T-helper 17 cell (primary cell): ENCODE measurements around the gene TAAR1. TPM values are rescaled to one million over a fixed set of nuclear protein-coding genes. Genes with fewer than 3 reads are reported as not detected.
"Not testable (repeated sequence)": the region's sequence is repeated elsewhere in the genome, so short reads cannot be mapped to it uniquely, and the experiment has no call there.

ENCODE experiments used
- ATAC-seq: fragments of 150-1000 bp; cut with Tn5 transposase; 2 replicates; pipeline ENCODE4 v1.10.0; 2021; ENCODE audit warnings: mild to moderate bottlenecking, moderate library complexity
- DNase-seq, 3 donors: peaks; one replicate each; pipeline versions ENCODE4 v3.0.0 to v3.0.0-alpha.2; 2020 to 2021
- H3K9me3 ChIP-seq: one replicate; pipeline ENCODE4 v1.7.0; 2013; ENCODE audit warnings: low read length, mild to moderate bottlenecking; ENCODE audit not compliant: control insufficient read depth, poor library complexity, severe bottlenecking
- H3K27ac Mint-ChIP-seq: one replicate; pipeline ENCODE4 v1.8.0; 2022; ENCODE audit warnings: mild to moderate bottlenecking, moderate library complexity, mixed read lengths
- H3K27me3 Mint-ChIP-seq: one replicate; pipeline ENCODE4 v1.8.0; 2022; ENCODE audit warnings: mixed read lengths
- H3K36me3 Mint-ChIP-seq: one replicate; pipeline ENCODE4 v1.8.0; 2022; ENCODE audit warnings: low read depth, mixed read lengths
- H3K4me1 Mint-ChIP-seq: one replicate; pipeline ENCODE4 v1.8.0; 2022; ENCODE audit warnings: mild to moderate bottlenecking, mixed read lengths
- H3K4me3 Mint-ChIP-seq: one replicate; pipeline ENCODE4 v1.8.0; 2022; ENCODE audit warnings: mild to moderate bottlenecking, moderate library complexity, mixed read lengths
- total RNA-seq, 4 donors: library from RNA in 2 of 4; stranded (reverse) in 2 of 4; gene quantifications; one replicate each; pipeline ENCODE4 v1.2.3 and lab custom pipeline; 2022 to 2026

TAAR1 gene
- total RNA-seq: not detected
- total RNA-seq (lab: John Stamatoyannopoulos, UW): 0 reads per million in 2 donors

- Mint-ChIP-seq H3K4me1 (peaks cover 2% of the 10 kb centered on the region), H3K36me3 (peaks cover 3% of the 10 kb centered on the region), H3K27ac (no peak within 1 kb of the TSS), H3K27me3 (peaks cover 7% of the 10 kb centered on the region), H3K4me3 (no peak within 1 kb of the TSS)
- H3K9me3 ChIP-seq: no peaks in the 10 kb centered on the region
- no peak for DNase-seq
- ATAC-seq: no peak
These were observed at the start of gene TAAR1 for GRCh38 chr6:132659082-132659481. TSS of gene TAAR1 (minus strand) at chr6:132659182. CDS start at chr6:132646003, 13,179 bp downstream.

GRCh38 chr6:132708771-132709170, 49.8 kb upstream of the TAAR1 start:
- Mint-ChIP-seq H3K27ac (no peak overlapping the region), H3K27me3 (peaks cover 23% of the 10 kb centered on the region), H3K4me3 (no peak overlapping the region), H3K36me3 (no peaks in the 10 kb centered on the region), H3K4me1 (no peaks in the 10 kb centered on the region)
- DNase-seq (no peak), ATAC-seq (no peak)
- H3K9me3 ChIP-seq: peaks cover 3% of the 10 kb centered on the region

- no peak for ATAC-seq
- H3K4me3 Mint-ChIP-seq: no peak overlapping the region
- H3K4me1 Mint-ChIP-seq: no peaks in the 10 kb centered on the region
- peaks cover 21% of the 10 kb centered on the region for H3K27me3 Mint-ChIP-seq
- peaks cover 3% of the 10 kb centered on the region for H3K9me3 ChIP-seq
- no peak for DNase-seq
- no peaks in the 10 kb centered on the region for H3K36me3 Mint-ChIP-seq
- H3K27ac Mint-ChIP-seq: no peak overlapping the region
These were observed 49.0 kb upstream of the TAAR1 start for GRCh38 chr6:132708002-132708401.

GRCh38 chr6:132706756-132707155, 47.8 kb upstream of the TAAR1 start:
- H3K27me3 Mint-ChIP-seq: peaks cover 18% of the 10 kb centered on the region
- not testable (repeated sequence) for H3K36me3 Mint-ChIP-seq, H3K4me3 Mint-ChIP-seq, H3K4me1 Mint-ChIP-seq, ATAC-seq, H3K27ac Mint-ChIP-seq, DNase-seq, H3K9me3 ChIP-seq

- ATAC-seq (no peak), DNase-seq (no peak)
- Mint-ChIP-seq H3K4me1 (no peaks in the 10 kb centered on the region), H3K27me3 (peaks cover 11% of the 10 kb centered on the region), H3K36me3 (no peaks in the 10 kb centered on the region), H3K27ac (no peak overlapping the region), H3K4me3 (no peak overlapping the region)
- peaks cover 3% of the 10 kb centered on the region for H3K9me3 ChIP-seq
These were observed 45.0 kb upstream of the TAAR1 start for GRCh38 chr6:132703936-132704335.

- no peaks in the 10 kb centered on the region for H3K9me3 ChIP-seq
- Mint-ChIP-seq H3K27ac (no peak overlapping the region), H3K4me1 (no peaks in the 10 kb centered on the region), H3K27me3 (peaks cover 11% of the 10 kb centered on the region), H3K36me3 (no peaks in the 10 kb centered on the region), H3K4me3 (no peak overlapping the region)
- DNase-seq (no peak), ATAC-seq (no peak)
These were observed 39.6 kb upstream of the TAAR1 start for GRCh38 chr6:132698608-132699007.

- ATAC-seq: no peak
- no peaks in the 10 kb centered on the region for H3K4me1 Mint-ChIP-seq
- DNase-seq: no peak
- no peak overlapping the region for H3K27ac Mint-ChIP-seq
- peaks cover 1% of the 10 kb centered on the region for H3K27me3 Mint-ChIP-seq
- no peaks in the 10 kb centered on the region for H3K36me3 Mint-ChIP-seq
- H3K9me3 ChIP-seq: no peaks in the 10 kb centered on the region
- no peak overlapping the region for H3K4me3 Mint-ChIP-seq
These were observed 36.8 kb upstream of the TAAR1 start for GRCh38 chr6:132695773-132696172.

- Mint-ChIP-seq H3K4me3 (no peak overlapping the region), H3K27ac (no peak overlapping the region), H3K4me1 (no peaks in the 10 kb centered on the region), H3K36me3 (peaks cover 2% of the 10 kb centered on the region), H3K27me3 (peaks cover 21% of the 10 kb centered on the region)
- DNase-seq (no peak), ATAC-seq (no peak)
- no peaks in the 10 kb centered on the region for H3K9me3 ChIP-seq
These were observed 34.5 kb upstream of the TAAR1 start for GRCh38 chr6:132693478-132693877.

- Mint-ChIP-seq H3K27me3 (peaks cover 36% of the 10 kb centered on the region), H3K4me3 (no peak overlapping the region), H3K27ac (no peak overlapping the region), H3K4me1 (no peaks in the 10 kb centered on the region), H3K36me3 (peaks cover 2% of the 10 kb centered on the region)
- DNase-seq (no peak), ATAC-seq (no peak)
- H3K9me3 ChIP-seq: no peaks in the 10 kb centered on the region
These were observed 31.7 kb upstream of the TAAR1 start for GRCh38 chr6:132690678-132691077.

- Mint-ChIP-seq H3K4me1 (no peaks in the 10 kb centered on the region), H3K36me3 (peaks cover 2% of the 10 kb centered on the region), H3K27me3 (peaks cover 43% of the 10 kb centered on the region), H3K27ac (no peak overlapping the region), H3K4me3 (no peak overlapping the region)
- DNase-seq (no peak), ATAC-seq (no peak)
- no peaks in the 10 kb centered on the region for H3K9me3 ChIP-seq
These were observed 28.3 kb upstream of the TAAR1 start for GRCh38 chr6:132687306-132687705.

GRCh38 chr6:132686531-132686930, 27.5 kb upstream of the TAAR1 start:
- Mint-ChIP-seq H3K4me1 (no peaks in the 10 kb centered on the region), H3K36me3 (peaks cover 2% of the 10 kb centered on the region), H3K4me3 (no peak overlapping the region), H3K27me3 (peaks cover 43% of the 10 kb centered on the region), H3K27ac (no peak overlapping the region)
- DNase-seq (no peak), ATAC-seq (no peak)
- no peaks in the 10 kb centered on the region for H3K9me3 ChIP-seq

- no peaks in the 10 kb centered on the region for H3K9me3 ChIP-seq
- DNase-seq (no peak), ATAC-seq (no peak)
- Mint-ChIP-seq H3K4me1 (no peaks in the 10 kb centered on the region), H3K27ac (no peak overlapping the region), H3K36me3 (no peaks in the 10 kb centered on the region), H3K4me3 (no peak overlapping the region), H3K27me3 (peaks cover 34% of the 10 kb centered on the region)
These were observed 26.0 kb upstream of the TAAR1 start for GRCh38 chr6:132685009-132685408.

GRCh38 chr6:132684272-132684671, 25.3 kb upstream of the TAAR1 start:
- H3K9me3 ChIP-seq: no peaks in the 10 kb centered on the region
- peaks cover 31% of the 10 kb centered on the region for H3K27me3 Mint-ChIP-seq
- no peaks in the 10 kb centered on the region for H3K36me3 Mint-ChIP-seq
- no peak overlapping the region for H3K4me3 Mint-ChIP-seq
- ATAC-seq (no peak), DNase-seq (no peak)
- no peaks in the 10 kb centered on the region for H3K4me1 Mint-ChIP-seq
- no peak overlapping the region for H3K27ac Mint-ChIP-seq

- ATAC-seq: no peak
- no peak overlapping the region for H3K27ac Mint-ChIP-seq
- DNase-seq: no peak
- H3K9me3 ChIP-seq: no peaks in the 10 kb centered on the region
- no peaks in the 10 kb centered on the region for H3K36me3 Mint-ChIP-seq
- H3K27me3 Mint-ChIP-seq: peaks cover 34% of the 10 kb centered on the region
- no peak overlapping the region for H3K4me3 Mint-ChIP-seq
- no peaks in the 10 kb centered on the region for H3K4me1 Mint-ChIP-seq
These were observed 24.6 kb upstream of the TAAR1 start for GRCh38 chr6:132683543-132683942.
